Activated CD4-positive, alpha-beta memory T cell treated with anti-CD3 and anti-CD28 coated beads, Interleukin-2, amount 10 ng/mL, durations not matched to agents 7 days and 5 days (primary cell): ENCODE measurements around the gene E2F3. TPM values are rescaled to one million over a fixed set of nuclear protein-coding genes. Genes with fewer than 3 reads are reported as not detected.

ENCODE experiments used
- CTCF ChIA-PET: fragments of 350-600 bp; sonication (Branson Sonifier 250); formaldehyde crosslinking; loops from one replicate; lab custom pipeline; 2021; ENCODE audit warnings: antibody characterized with exemption, inconsistent platforms; lab: Charles Lee
- POLR2A ChIA-PET: fragments of 350-600 bp; sonication (Branson Sonifier 250); formaldehyde crosslinking; loops from one replicate; lab custom pipeline; 2021; ENCODE audit warnings: antibody characterized with exemption; lab: Charles Lee
- DNase-seq: peaks from one replicate; pipeline ENCODE4 v3.0.0-alpha.2; 2020
- H3K27ac Mint-ChIP-seq: one replicate; pipeline ENCODE4 v1.8.0; 2021; ENCODE audit warnings: mild to moderate bottlenecking, mixed read lengths
- H3K27me3 Mint-ChIP-seq: one replicate; pipeline ENCODE4 v1.8.0; 2021; ENCODE audit warnings: mixed read lengths
- H3K36me3 Mint-ChIP-seq: one replicate; pipeline ENCODE4 v1.8.0; 2021; ENCODE audit warnings: low read depth, mixed read lengths
- H3K4me1 Mint-ChIP-seq: one replicate; pipeline ENCODE4 v1.8.0; 2021; ENCODE audit warnings: mixed read lengths
- H3K4me3 Mint-ChIP-seq: one replicate; pipeline ENCODE4 v1.8.0; 2021; ENCODE audit warnings: mild to moderate bottlenecking, mixed read lengths
- H3K9me3 Mint-ChIP-seq: one replicate; pipeline ENCODE4 v1.8.0; 2021; ENCODE audit warnings: mixed read lengths
- total RNA-seq, 2 experiments: library from RNA; stranded (reverse); gene quantifications; one replicate each; pipeline ENCODE4 v1.2.3, GENCODE V29; 2021

E2F3 gene
- total RNA-seq, 2 experiments from 2014 or later = 29.8 to 30.1 TPM

DNA sequence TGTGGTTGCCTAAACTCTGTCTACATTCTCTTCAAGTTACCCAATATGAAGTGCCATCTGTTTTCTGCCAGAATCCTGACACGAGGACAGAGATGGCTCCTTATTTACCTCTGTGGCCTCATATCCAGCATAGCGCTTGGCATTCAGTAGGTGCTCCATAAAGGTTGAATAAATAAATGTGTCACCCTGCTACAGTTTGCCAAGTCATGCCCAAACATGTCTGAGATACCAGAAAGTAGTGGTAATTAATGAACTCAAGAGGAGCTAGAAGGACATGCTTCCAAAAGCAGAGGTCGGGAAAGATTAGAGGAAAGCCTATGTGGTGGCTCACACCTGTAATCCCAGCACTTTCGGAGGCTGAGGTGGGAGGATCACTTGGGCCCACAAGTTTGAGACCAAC lies 30.9 kb upstream of the E2F3 start:
- CTCF ChIA-PET = no interaction called here
- POLR2A ChIA-PET = interaction anchor here (3.4 kb wide), 1 partner anchor 51 kb away, joined by 26 read pairs; no protein-coding TSS in a partner anchor
- H3K4me1 Mint-ChIP-seq = peaks cover 51% of the 10 kb centered on the region

DNA sequence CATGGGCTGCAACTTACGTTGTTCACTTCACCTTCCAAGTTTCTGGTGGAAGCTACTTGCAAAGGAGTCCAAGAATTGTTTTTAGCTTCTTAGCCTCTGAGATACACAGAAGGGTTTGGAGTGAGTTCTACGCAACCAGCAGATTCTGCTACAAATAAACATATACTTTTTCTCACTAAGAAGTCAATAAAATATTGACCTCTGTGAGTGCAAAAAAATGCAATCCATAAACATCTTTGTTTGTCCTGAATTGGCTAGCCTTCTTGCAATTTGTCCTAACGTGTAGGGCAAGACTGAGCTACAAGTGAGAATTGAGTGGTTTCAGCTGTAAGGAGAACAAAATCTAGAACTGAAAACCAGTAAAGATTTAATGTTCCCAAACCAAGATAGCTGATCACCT lies 26.2 kb upstream of the E2F3 start:
- H3K9me3 Mint-ChIP-seq = peaks cover 5% of the 10 kb centered on the region
- peaks cover 31% of the 10 kb centered on the region for H3K4me1 Mint-ChIP-seq
- H3K27ac Mint-ChIP-seq = no peak overlapping the region
- no peak for DNase-seq
- ChIA-PET POLR2A (interaction anchor here (1.5 to 5.5 kb wide), 3 partner anchors 9 to 56 kb away, joined by 7 to 39 read pairs (median 12); no protein-coding TSS in a partner anchor), CTCF (interaction anchor here (1.6 to 2.2 kb wide), 2 partner anchors 9 to 29 kb away, joined by 7 read pairs; no protein-coding TSS in a partner anchor)
- no peak overlapping the region for H3K4me3 Mint-ChIP-seq
- no peaks in the 10 kb centered on the region for H3K27me3 Mint-ChIP-seq
- H3K36me3 Mint-ChIP-seq = peaks cover 4% of the 10 kb centered on the region

More for the DNA sequence above, 30.9 kb upstream of the E2F3 start:
- Mint-ChIP-seq H3K36me3 (peaks cover 15% of the 10 kb centered on the region), H3K4me3 (no peak overlapping the region), H3K27me3 (no peaks in the 10 kb centered on the region), H3K27ac (peak overlapping the region; percentile 4), H3K9me3 (peaks cover 5% of the 10 kb centered on the region)
- DNase-seq = no peak

DNA sequence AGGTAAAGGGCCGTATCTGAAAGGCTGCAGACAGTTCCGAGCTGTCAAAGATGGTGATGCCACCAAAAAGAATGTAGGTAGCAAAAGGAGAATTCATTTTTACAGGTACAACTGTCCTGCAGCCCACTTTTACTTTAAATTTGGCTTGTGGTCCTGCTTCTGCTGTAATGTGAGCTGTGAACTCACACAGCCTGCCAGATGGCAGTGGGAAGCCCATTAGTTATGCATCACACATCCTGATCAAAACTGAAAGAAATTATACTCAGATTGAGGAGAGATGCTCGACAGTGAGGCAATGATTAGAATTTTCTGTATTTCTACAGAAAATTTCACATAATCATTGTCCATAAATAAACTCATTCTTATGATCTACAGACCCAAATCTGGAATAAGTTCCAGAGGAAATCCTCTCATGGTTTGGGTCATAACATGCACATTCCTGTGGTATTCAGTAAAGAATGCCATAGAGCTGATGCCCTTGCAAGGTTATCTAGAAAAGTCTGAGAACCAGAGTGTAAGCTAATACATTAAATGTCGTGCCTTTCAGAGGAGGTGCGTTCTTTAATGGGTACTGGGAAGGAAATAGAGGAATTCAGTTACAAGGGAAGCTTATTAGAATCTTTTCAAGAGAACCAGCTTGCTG lies 23.9 kb upstream of the E2F3 start:
- Mint-ChIP-seq H3K36me3 (no peaks in the 10 kb centered on the region), H3K9me3 (no peaks in the 10 kb centered on the region), H3K27ac (no peak overlapping the region), H3K4me3 (no peak overlapping the region), H3K4me1 (peaks cover 24% of the 10 kb centered on the region), H3K27me3 (no peaks in the 10 kb centered on the region)
- DNase-seq = no peak
- CTCF ChIA-PET = interaction anchor here (1.2 to 1.9 kb wide), 3 partner anchors 11 to 150 kb away, joined by 4 to 6 read pairs (median 5); no protein-coding TSS in a partner anchor
- POLR2A ChIA-PET = interaction anchor here (0.6 to 5.5 kb wide), 5 partner anchors 11 to 58 kb away, joined by 3 to 39 read pairs (median 5); partner anchors contain the start of gene E2F3

DNA sequence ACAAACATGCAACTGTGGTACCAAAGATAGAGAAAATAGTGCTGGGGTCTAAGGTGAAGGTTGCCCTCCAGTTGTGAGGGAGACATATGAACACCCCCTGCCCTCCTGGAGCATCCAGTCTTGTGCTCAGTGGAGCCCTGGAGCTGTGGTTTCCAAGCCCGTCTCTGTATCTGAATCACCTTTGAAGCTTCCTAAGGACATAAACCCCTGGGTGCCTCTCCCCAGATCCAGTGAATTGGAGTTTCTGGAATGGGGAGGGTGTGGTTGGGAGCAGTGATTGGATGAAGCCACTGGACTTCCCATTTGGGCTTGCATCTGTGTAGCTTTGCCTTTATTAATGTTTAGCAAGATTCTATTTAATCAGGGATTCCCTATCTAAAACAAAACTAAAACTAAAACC lies 22.4 kb upstream of the E2F3 start:
- CTCF ChIA-PET = interaction anchor here (1.1 to 1.9 kb wide), 4 partner anchors 12 to 149 kb away, joined by 3 to 6 read pairs (median 4); no protein-coding TSS in a partner anchor

DNA sequence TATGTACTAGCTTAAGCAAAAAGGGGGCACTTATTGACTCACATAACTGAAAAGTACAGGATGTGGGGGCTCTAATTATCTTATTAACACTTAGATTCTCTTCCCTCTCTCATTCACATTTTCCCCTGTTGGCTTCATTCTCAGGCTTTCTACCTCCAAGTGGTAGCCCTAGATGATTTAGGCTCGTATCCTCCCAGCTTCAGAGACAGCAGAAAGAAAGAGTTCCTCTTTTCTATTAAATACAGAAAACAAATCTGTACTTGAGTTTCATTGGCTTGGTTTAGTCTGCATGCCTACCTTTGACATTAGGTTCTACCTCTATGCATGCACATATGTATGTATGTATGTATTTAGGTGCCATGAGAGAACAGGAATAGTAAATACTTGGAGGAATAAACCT lies 15.5 kb upstream of the E2F3 start:
- H3K36me3 Mint-ChIP-seq = no peaks in the 10 kb centered on the region
- no peak overlapping the region for H3K4me3 Mint-ChIP-seq
- H3K27ac Mint-ChIP-seq = no peak overlapping the region
- CTCF ChIA-PET = no interaction called here
- POLR2A ChIA-PET = interaction anchor here (1.5 kb wide), 1 partner anchor 66 kb away, joined by 4 read pairs; no protein-coding TSS in a partner anchor
- no peaks in the 10 kb centered on the region for H3K4me1 Mint-ChIP-seq
- DNase-seq = no peak
- peaks cover 2% of the 10 kb centered on the region for H3K9me3 Mint-ChIP-seq
- H3K27me3 Mint-ChIP-seq = no peaks in the 10 kb centered on the region

More for the DNA sequence above, 22.4 kb upstream of the E2F3 start:
- no peak overlapping the region for H3K4me3 Mint-ChIP-seq
- POLR2A ChIA-PET = interaction anchor here (1.4 to 5.5 kb wide), 3 partner anchors 13 to 59 kb away, joined by 7 to 39 read pairs (median 12); no protein-coding TSS in a partner anchor
- H3K27me3 Mint-ChIP-seq = no peaks in the 10 kb centered on the region
- H3K4me1 Mint-ChIP-seq = peaks cover 20% of the 10 kb centered on the region
- no peak overlapping the region for H3K27ac Mint-ChIP-seq
- no peak for DNase-seq
- H3K36me3 Mint-ChIP-seq = no peaks in the 10 kb centered on the region
- no peaks in the 10 kb centered on the region for H3K9me3 Mint-ChIP-seq

DNA sequence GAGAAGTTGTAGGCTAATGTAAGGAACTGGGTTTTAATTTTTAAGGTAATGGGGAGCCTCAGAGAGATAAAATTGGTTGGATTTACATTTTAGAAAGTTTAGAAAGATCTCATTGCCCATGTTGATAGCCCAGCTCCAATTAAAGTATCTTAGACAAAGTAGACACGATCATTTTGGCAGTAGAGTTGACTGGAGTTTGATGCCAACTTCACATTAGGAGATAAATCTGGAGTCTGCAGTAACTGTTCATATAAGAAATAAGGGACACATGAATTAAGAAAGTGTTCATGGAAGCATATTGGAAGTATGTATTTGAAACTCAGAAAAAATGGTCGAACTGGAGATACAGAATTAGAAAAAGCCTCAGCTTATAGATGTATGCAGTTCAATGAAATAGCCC lies 12.6 kb upstream of the E2F3 start:
- H3K9me3 Mint-ChIP-seq = peaks cover 2% of the 10 kb centered on the region
- ChIA-PET CTCF (no interaction called here), POLR2A (interaction anchor here (1.0 kb wide), 1 partner anchor 10 kb away, joined by 3 read pairs; no protein-coding TSS in a partner anchor)
- H3K36me3 Mint-ChIP-seq = no peaks in the 10 kb centered on the region
- no peaks in the 10 kb centered on the region for H3K4me1 Mint-ChIP-seq
- H3K27me3 Mint-ChIP-seq = no peaks in the 10 kb centered on the region
- H3K27ac Mint-ChIP-seq = no peak overlapping the region
- H3K4me3 Mint-ChIP-seq = no peak overlapping the region
- no peak for DNase-seq

DNA sequence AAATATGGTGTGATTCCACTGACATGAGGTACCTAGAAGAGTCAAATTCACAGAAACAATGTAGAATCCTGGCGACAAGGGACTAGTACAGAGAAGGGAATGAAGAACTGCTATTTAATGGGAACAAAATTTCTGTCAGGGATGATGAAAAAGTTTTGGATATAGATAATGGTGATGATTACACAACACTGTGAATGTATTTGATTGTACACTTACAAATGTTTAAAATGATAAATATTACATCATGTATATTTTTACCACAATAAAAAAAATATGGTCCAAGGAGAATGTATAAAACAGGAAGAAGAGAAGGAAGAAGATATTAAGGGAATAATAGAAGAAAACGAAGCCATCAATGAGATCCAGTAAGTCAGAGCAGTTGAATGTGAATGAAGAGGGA lies 8.4 kb upstream of the E2F3 start:
- Mint-ChIP-seq H3K9me3 (peaks cover 2% of the 10 kb centered on the region), H3K27me3 (peaks cover 6% of the 10 kb centered on the region), H3K36me3 (no peaks in the 10 kb centered on the region), H3K4me3 (no peak overlapping the region), H3K27ac (no peak overlapping the region), H3K4me1 (peaks cover 2% of the 10 kb centered on the region)
- CTCF ChIA-PET = no interaction called here
- POLR2A ChIA-PET = interaction anchor here (1.5 to 2.6 kb wide), 2 partner anchors 9 to 74 kb away, joined by 3 to 13 read pairs; no protein-coding TSS in a partner anchor
- no peak for DNase-seq

DNA sequence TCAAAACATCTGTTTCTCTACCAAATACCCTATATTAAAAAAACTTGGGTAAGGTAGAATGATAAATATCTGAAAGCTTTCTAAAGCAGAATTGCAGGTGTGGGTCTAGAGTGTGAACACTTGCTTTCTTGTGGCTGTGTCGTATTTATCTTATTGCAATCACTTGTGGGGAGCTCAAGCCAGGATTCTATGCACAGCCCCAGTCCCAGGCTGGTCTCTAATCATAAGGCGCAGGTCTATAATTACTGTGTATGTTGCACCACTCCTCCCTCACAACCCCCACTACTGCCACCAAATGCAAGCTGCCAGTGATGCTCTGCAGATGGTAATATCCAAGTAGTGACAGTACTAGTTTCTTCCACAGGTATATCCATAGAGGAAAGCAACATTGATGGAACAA lies 2.2 kb upstream of the E2F3 start:
- H3K36me3 Mint-ChIP-seq = peaks cover 13% of the 10 kb centered on the region
- no peaks in the 10 kb centered on the region for H3K9me3 Mint-ChIP-seq
- ChIA-PET CTCF (interaction anchor here (1.4 to 1.6 kb wide), 2 partner anchors 80 to 110 kb away, joined by 4 to 7 read pairs; no protein-coding TSS in a partner anchor), POLR2A (interaction anchor here (0.9 to 3.6 kb wide), 6 partner anchors 33 to 193 kb away, joined by 3 to 81 read pairs (median 6); partner anchors contain the start of gene CDKAL1)
- peaks cover 6% of the 10 kb centered on the region for H3K27me3 Mint-ChIP-seq
- peak overlapping the region; percentile 5 for H3K4me3 Mint-ChIP-seq
- H3K27ac Mint-ChIP-seq = no peak overlapping the region
- no peak for DNase-seq
- peaks cover 24% of the 10 kb centered on the region for H3K4me1 Mint-ChIP-seq

DNA sequence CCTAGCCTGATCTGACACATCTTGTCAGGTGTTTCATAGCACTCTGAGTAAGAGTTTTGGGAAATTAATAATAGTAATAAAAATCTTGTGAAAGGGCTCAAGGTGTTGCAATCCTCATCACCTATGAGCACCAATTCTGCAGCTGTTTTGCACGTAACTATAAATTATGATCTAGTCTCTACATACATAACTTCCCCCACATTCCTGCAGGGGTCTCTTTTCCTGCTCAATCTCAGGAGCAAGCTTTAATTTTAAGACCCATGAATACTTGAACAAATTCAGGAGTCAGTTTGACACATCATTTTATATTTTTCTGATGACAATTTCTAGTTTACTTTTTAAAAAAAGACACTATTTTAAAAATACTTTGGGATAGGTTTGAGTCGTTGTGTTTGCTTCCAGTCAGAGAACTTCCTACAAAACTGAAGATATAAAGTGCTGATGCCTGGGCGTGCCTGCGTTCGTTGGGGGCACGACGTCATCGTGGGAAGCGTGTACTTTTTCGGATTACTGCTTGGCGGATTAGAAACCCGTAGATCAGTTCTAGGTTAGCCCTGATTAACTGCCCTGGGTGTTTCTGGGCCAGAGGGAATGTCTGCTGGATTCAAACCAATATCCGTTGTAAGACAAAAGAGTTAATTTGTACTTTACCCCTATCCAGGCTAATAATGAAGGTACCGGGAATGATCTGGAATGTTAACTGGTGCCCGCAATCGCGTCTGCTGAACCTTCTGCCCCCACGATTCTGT lies 1.0 kb upstream of the E2F3 start:
- DNase-seq = peak; percentile 55
- H3K27ac Mint-ChIP-seq = peak overlapping the region; percentile 98
- no peaks in the 10 kb centered on the region for H3K9me3 Mint-ChIP-seq
- POLR2A ChIA-PET = interaction anchor here (0.8 to 3.6 kb wide), 14 partner anchors 8 to 1188 kb away, joined by 3 to 81 read pairs (median 5); partner anchors contain the start of gene CDKAL1
- peaks cover 31% of the 10 kb centered on the region for H3K4me1 Mint-ChIP-seq
- peaks cover 18% of the 10 kb centered on the region for H3K36me3 Mint-ChIP-seq
- H3K27me3 Mint-ChIP-seq = peaks cover 6% of the 10 kb centered on the region
- CTCF ChIA-PET = interaction anchor here (1.5 to 1.7 kb wide), 4 partner anchors 8 to 128 kb away, joined by 3 to 6 read pairs (median 4); no protein-coding TSS in a partner anchor
- H3K4me3 Mint-ChIP-seq = peak overlapping the region; percentile 85

DNA sequence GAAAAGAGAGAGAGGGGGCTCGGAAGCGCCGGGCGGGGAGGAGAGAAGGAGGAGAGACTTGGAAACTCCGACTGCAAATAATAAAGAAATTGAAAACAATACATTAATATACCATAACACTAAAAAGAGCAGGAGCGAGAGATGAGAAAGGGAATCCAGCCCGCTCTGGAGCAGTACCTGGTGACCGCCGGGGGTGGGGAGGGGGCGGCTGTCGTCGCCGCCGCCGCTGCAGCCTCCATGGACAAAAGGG lies 338 bp downstream of the E2F3 start:
- no peak for DNase-seq
- POLR2A ChIA-PET = interaction anchor here (1.0 to 3.6 kb wide), 8 partner anchors 8 to 199 kb away, joined by 3 to 81 read pairs (median 7); partner anchors contain the start of gene CDKAL1
- Mint-ChIP-seq H3K27me3 (no peaks in the 10 kb centered on the region), H3K9me3 (no peaks in the 10 kb centered on the region), H3K36me3 (peaks cover 29% of the 10 kb centered on the region), H3K27ac (peak overlapping the region; percentile 98), H3K4me3 (peak overlapping the region; percentile 85), H3K4me1 (peaks cover 43% of the 10 kb centered on the region)
- CTCF ChIA-PET = no interaction called here

DNA sequence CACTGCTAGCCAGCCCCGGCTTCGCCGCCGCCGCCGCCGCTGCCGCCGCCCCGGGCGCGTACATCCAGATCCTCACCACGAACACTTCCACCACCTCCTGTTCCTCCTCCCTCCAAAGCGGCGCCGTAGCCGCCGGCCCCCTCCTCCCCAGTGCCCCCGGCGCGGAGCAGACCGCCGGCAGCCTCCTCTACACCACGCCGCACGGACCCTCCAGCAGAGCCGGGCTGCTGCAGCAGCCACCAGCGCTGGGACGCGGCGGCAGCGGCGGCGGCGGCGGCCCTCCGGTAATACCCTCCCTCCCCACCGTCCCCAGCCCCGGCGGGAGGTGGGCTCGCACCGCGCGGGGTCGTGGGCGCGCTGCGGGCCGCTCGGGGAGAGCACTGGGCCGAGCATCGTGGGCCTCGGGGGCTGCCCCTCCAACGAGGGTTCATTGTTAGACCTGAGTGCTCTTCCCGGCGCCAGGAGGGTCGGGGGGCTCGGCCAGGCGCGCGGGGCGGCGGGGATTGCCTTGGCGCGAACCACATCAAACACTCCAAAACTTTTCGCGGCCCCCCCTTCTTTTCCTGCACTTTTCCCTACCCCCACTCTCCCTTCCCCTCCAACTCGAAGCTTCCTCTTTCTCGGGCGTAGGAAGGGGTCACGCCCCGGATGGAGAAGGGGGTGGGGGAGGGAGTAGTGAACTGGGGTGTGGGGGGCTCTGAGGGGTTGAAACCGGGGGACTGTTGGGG lies 827 bp downstream of the E2F3 start:
- peaks cover 34% of the 10 kb centered on the region for H3K36me3 Mint-ChIP-seq
- DNase-seq = peak; percentile 48
- H3K4me1 Mint-ChIP-seq = peaks cover 48% of the 10 kb centered on the region
- POLR2A ChIA-PET = interaction anchor here (0.6 to 3.9 kb wide), 26 partner anchors 8 to 200 kb away, joined by 3 to 171 read pairs (median 7); partner anchors contain the start of genes CDKAL1 and MBOAT1
- no peaks in the 10 kb centered on the region for H3K27me3 Mint-ChIP-seq
- peak overlapping the region; percentile 98 for H3K27ac Mint-ChIP-seq
- no peaks in the 10 kb centered on the region for H3K9me3 Mint-ChIP-seq
- peak overlapping the region; percentile 96 for H3K4me3 Mint-ChIP-seq
- CTCF ChIA-PET = interaction anchor here (0.6 to 1.1 kb wide), 3 partner anchors 33 to 83 kb away, joined by 3 read pairs; no protein-coding TSS in a partner anchor
